ENCODE measurements around the gene TSPAN18. TPM values are rescaled to one million over a fixed set of nuclear protein-coding genes. Genes with fewer than 3 reads are reported as not detected.

Gene TSPAN18
- total RNA-seq, 1 donor from 2014 or later: 31.7 TPM

GRCh38 chr11:44904261-44905020 is 177.7 kb downstream of the TSPAN18 start:
- Histone ChIP-seq H3K27me3 (ENCODE audit: insufficient read depth, low read length) (peaks cover 29% of the 10 kb centered on the region), H3K36me3 (ENCODE audit: insufficient read depth, low read length) (no peaks in the 10 kb centered on the region), H3K4me1 (ENCODE audit: insufficient read depth, low read length) (no peaks in the 10 kb centered on the region), H3K4me3 (ENCODE audit: insufficient read depth, low read depth, low read length) (no peak overlapping the region), H3K79me2 (ENCODE audit: insufficient read depth, low read length) (no peaks in the 10 kb centered on the region), H3K4me2 (ENCODE audit: low read length) (no peak overlapping the region), H2AFZ (ENCODE audit: low read depth, low read length) (no peak overlapping the region), H3K9me3 (ENCODE audit: insufficient read depth, low read depth, low read length) (no peaks in the 10 kb centered on the region), H3K9ac (ENCODE audit: low read length) (no peak overlapping the region), H3K27ac (ENCODE audit: low read depth, low read length) (no peak overlapping the region), H4K20me1 (ENCODE audit: insufficient read depth, low read length) (no peaks in the 10 kb centered on the region)
- Mint-ChIP-seq H3K27ac (ENCODE audit: unreplicated experiment) (no peak overlapping the region), H3K4me3 (ENCODE audit: unreplicated experiment) (no peak overlapping the region), H3K36me3 (ENCODE audit: low read depth, unreplicated experiment) (peaks cover 3% of the 10 kb centered on the region), H3K9me3 (ENCODE audit: unreplicated experiment) (peaks cover 7% of the 10 kb centered on the region), H3K4me1 (ENCODE audit: low read depth, unreplicated experiment) (peaks cover 3% of the 10 kb centered on the region), H3K27me3 (ENCODE audit: low read depth, unreplicated experiment) (peaks cover 49% of the 10 kb centered on the region)
- TF ChIP-seq EZH2 (IDR thresholded peaks at IDR 0.05; ENCODE audit: insufficient read depth, low read length): no peak
- TF ChIP-seq, protein P1, sequence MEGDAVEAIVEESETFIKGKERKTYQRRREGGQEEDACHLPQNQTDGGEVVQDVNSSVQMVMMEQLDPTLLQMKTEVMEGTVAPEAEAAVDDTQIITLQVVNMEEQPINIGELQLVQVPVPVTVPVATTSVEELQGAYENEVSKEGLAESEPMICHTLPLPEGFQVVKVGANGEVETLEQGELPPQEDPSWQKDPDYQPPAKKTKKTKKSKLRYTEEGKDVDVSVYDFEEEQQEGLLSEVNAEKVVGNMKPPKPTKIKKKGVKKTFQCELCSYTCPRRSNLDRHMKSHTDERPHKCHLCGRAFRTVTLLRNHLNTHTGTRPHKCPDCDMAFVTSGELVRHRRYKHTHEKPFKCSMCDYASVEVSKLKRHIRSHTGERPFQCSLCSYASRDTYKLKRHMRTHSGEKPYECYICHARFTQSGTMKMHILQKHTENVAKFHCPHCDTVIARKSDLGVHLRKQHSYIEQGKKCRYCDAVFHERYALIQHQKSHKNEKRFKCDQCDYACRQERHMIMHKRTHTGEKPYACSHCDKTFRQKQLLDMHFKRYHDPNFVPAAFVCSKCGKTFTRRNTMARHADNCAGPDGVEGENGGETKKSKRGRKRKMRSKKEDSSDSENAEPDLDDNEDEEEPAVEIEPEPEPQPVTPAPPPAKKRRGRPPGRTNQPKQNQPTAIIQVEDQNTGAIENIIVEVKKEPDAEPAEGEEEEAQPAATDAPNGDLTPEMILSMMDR (IDR thresholded peaks at IDR 0.05; ENCODE audit: insufficient read depth, low read depth, low read length): no peak
- FAIRE-seq (no peak), DNase-seq (ENCODE audit: low read depth) (no peak)

DNA sequence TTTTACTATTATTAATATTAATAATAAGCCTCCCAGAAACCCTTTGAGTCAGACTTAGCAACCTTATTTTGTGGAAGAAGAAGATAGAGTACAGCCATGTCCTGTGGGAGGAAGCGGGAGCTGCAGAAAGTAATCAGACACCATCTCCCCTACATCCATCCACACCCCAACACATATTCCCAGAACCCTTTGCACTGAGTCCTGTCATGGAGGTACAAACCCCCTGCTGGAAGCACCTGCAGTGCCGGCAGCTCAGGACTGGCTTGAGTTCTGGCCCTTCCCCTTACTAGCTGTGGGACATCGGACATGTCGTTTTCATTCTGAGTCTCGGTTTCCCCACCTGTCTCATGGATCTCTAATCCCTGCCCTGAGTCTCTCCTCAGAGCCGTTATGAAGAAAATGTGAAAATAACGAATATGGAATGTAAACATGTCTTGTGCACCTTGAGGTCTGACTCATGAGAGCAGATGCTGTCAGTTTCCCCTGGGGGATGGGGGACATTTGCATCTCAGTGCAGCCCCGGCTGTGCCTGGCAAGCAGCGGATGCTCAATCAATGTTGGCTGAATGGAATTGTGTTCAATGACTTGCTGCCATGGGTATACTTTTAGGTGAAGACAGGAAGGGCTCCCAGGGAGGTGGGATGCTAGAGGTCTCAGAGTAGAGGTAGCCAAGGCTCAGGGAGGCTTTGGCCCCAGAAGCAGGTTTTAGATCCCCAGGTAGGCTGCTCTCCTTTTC is 178.5 kb downstream of the TSPAN18 start:
- DNase-seq (ENCODE audit: low read depth) (no peak), FAIRE-seq (no peak)
- TF ChIP-seq, protein P1 (IDR thresholded peaks at IDR 0.05; ENCODE audit: insufficient read depth, low read depth, low read length): no peak
- no peak for TF ChIP-seq EZH2 (IDR thresholded peaks at IDR 0.05; ENCODE audit: insufficient read depth, low read length)
- Mint-ChIP-seq H3K27ac (ENCODE audit: unreplicated experiment) (no peak overlapping the region), H3K36me3 (ENCODE audit: low read depth, unreplicated experiment) (peaks cover 3% of the 10 kb centered on the region), H3K4me1 (ENCODE audit: low read depth, unreplicated experiment) (peaks cover 3% of the 10 kb centered on the region), H3K27me3 (ENCODE audit: low read depth, unreplicated experiment) (peaks cover 49% of the 10 kb centered on the region), H3K4me3 (ENCODE audit: unreplicated experiment) (no peak overlapping the region), H3K9me3 (ENCODE audit: unreplicated experiment) (no peaks in the 10 kb centered on the region)
- Histone ChIP-seq H4K20me1 (ENCODE audit: insufficient read depth, low read length) (no peaks in the 10 kb centered on the region), H3K4me3 (ENCODE audit: insufficient read depth, low read depth, low read length) (no peak overlapping the region), H3K4me2 (ENCODE audit: low read length) (no peak overlapping the region), H3K9ac (ENCODE audit: low read length) (no peak overlapping the region), H3K36me3 (ENCODE audit: insufficient read depth, low read length) (no peaks in the 10 kb centered on the region), H3K9me3 (ENCODE audit: insufficient read depth, low read depth, low read length) (no peaks in the 10 kb centered on the region), H3K27ac (ENCODE audit: low read depth, low read length) (no peak overlapping the region), H3K4me1 (ENCODE audit: insufficient read depth, low read length) (no peaks in the 10 kb centered on the region), H3K79me2 (ENCODE audit: insufficient read depth, low read length) (no peaks in the 10 kb centered on the region), H2AFZ (ENCODE audit: low read depth, low read length) (no peak overlapping the region), H3K27me3 (ENCODE audit: insufficient read depth, low read length) (peaks cover 29% of the 10 kb centered on the region)
